ENCODE data around the gene HCRT.
"Not testable (repeated sequence)": the region's sequence is repeated elsewhere in the genome, so short reads cannot be mapped to it uniquely, and the experiment has no call there.

- not testable (repeated sequence) for TF ChIP-seq CTCF (conservative IDR thresholded peaks at IDR 0.05; ENCODE audit: low read depth, low read length); POLR2A (IDR thresholded peaks at IDR 0.05; ENCODE audit: low read depth, low read length); MAFK (IDR thresholded peaks at IDR 0.05; ENCODE audit: low read depth, low read length); BHLHE40 (IDR thresholded peaks at IDR 0.05; ENCODE audit: low read depth, low read length); RAD21 (IDR thresholded peaks at IDR 0.05; ENCODE audit: low read length); MAZ (IDR thresholded peaks at IDR 0.05; ENCODE audit: borderline replicate concordance, low read depth, low read length); ELK1 (IDR thresholded peaks at IDR 0.05; ENCODE audit: borderline replicate concordance, low read depth, low read length)
These were observed 42.1 kb downstream of the HCRT start for GRCh38 chr17:42143138-42143537.

All from IMR-90 (cell line).